ENCODE measurements around the gene ANGPTL7.

DNA sequence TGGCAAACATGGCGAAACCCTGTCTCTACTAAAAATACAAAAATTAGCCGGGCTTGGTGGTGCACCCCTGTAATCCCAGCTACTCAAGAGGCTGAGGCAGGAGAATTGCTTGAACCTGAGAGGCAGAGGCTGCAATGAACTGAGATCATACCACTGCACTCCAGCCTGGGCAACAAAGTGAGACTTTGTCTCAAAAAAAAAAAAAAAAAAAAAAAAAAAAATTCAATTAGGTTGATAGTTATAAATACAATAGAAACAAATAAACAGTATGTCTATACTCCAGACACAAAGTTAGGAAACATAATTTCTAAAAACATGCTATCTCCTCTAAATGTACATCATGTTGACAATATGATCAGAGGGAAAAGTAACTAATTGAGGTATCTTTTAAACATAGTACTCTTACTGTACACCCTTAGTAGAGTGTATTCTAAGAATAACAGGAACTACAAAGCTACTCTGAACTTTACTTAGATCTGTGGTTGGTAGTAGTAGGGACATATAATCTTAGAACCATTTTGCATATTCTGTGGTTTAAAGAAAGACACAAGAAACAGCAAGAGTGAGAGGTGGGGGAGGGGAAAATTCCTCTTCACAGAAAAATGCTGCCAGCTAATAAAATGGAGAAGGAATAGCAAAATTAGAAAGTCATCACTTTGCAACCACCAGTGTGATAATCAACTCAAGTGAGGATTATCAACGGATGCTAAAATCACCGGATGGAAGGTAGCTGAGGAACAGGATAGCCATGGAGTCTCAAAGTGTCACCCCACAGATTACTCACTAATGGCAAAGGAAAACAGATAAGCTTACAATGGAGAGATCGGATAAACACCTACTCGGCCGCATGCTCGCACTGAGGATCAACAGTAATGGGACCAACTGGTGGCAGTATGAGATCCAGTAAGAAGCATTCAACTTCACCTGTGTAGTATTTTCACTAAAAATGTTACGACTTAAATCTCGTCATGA is 38.2 kb downstream of the ANGPTL7 start:
- TF ChIP-seq CTCF (conservative IDR thresholded peaks at IDR 0.05; ENCODE audit: low read depth, low read length) (no peak), EZH2 (IDR thresholded peaks at IDR 0.05; ENCODE audit: borderline replicate concordance, low read depth, low read length, poor library complexity, severe bottlenecking) (no peak)

All from A673 (cell line).